Ramos (cell line): ENCODE measurements around the gene STX2.
"Not testable (repeated sequence)": the region's sequence is repeated elsewhere in the genome, so short reads cannot be mapped to it uniquely, and the experiment has no call there.

Experiments used
- in situ Hi-C: fragments of 300-500 bp; cut with MboI; formaldehyde crosslinking; loops from one replicate; pipeline ENCODE4 v1.14.3; 2022; ENCODE audit warnings: low sequenced_read_pairs; ENCODE audit not compliant: unreplicated experiment

The STX2 gene

DNA sequence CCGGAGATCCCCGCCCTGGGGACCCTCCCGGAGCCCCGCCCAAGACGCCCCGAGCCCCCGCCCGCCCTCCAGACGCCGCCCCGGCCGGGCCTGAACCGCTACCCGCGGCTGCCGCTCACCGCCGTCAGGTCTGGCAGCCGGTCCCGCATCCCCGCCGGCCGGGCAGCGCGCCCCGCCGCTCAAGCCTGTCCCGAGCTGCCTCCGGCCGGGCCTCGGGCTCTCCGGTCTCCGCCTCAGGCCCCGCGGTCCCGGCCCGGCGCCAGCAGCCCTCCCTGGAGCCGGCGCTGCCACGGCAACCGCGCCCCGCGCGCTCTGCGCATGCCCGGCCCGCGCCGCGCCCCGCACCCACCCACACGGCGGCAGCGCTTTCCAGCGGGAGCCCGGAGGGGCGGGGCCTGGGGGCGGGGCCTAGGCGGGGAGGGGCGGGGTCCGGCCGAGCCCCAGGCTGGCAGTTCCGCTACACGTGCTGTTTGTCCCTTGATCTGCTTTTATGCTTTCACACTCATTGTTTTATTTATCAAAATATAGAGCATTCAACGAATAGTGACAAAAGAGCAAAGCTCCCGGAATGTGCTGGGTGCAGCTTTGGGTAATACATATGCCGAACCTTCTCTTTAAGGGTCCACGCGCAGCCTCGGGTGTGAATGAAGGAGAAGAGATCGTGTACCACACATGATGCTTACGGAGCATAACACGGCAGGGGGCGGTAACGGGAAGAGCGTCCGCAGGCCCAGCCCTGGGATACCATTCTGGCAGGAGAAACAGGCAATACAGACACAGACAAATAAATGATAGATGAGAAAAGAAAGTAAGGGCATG lies at the start of gene STX2:
Gene STX2 (minus strand): TSS at position 300 of the 819 bp plus-strand sequence. CDS start 151 bp downstream, at position 149.
- in situ Hi-C loops = no loop called here

DNA sequence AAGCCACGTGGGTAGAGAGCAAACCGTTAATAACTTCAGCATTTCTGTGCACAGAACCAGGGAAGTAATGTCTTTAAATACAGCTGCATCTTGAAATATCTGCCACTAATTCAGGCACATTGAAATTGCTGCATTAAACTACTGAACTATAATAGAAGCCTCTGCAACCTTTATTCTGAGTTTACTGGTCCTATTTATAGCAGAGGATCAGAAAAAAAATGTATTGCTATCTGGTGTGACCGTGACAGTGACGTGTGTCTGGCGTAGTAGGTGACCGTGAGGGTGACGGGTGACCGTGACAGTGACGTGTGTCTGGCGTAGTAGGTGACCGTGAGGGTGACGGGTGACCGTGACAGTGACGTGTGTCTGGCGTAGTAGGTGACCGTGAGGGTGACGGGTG lies 48.1 kb upstream of the STX2 start:
- in situ Hi-C loops = not testable (repeated sequence)

DNA sequence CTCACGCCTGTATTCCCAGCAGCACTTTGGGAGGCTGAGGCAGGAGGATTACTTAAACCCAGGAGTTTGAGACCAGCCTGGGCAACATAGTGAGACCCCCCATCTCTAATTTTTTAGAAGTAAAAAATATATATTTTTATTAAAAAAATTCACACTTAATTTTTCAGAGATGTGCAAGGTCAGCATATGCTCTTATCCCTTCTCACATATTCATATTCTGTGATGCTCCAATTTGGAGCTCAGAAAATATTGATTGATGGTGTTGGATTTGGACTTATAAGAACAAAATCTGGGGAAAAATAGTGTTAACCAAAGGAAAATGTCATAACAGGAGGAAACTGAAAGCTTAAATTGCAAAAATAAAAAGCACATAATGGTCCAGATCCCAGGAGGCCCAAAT lies 42.5 kb upstream of the STX2 start:
- in situ Hi-C loops = no loop called here

DNA sequence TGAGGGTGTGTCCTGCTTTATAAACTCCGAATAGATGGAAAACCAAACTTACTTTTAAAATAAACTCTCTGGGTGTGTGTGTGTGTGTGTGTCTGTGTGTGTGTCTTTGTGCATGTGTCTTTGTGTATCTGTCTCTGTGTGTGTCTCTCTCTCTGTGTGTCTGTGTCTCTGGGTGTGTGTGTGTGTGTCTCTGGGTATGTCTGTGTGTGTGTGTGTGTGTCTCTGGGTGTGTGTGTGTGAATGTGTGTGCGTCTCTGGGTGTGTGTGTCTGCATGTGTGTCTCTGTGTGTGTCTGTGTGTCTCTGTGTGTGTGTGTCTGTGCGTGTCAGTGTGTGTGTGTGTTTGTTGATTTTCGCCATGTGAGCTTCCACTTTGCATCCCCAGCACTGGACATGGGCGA lies 42.0 kb upstream of the STX2 start:
- in situ Hi-C loops = no loop called here

DNA sequence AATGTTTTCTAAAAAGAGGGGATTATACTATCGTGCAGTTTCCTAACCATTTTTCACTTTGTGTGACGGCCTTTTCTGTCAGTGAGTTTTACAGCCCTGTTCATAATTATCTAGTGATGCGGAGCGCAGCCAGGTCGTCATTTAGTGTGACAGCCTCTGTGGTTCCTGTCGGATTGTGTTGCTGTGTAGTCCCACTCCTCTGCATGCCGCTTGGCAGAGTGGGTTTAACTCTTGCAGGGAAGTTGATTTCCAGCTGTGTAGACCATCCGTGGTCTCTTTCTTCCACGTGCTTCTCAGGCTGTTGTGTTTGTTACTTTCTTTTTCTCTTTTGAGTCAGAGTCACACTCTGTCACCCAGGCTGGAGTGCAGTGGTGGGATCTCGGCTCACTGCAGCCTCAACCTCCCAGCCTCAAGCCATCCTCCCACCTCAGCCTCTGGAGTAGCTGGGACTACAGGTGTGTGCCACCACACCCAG lies 41.4 kb upstream of the STX2 start:
- in situ Hi-C loops = no loop called here

DNA sequence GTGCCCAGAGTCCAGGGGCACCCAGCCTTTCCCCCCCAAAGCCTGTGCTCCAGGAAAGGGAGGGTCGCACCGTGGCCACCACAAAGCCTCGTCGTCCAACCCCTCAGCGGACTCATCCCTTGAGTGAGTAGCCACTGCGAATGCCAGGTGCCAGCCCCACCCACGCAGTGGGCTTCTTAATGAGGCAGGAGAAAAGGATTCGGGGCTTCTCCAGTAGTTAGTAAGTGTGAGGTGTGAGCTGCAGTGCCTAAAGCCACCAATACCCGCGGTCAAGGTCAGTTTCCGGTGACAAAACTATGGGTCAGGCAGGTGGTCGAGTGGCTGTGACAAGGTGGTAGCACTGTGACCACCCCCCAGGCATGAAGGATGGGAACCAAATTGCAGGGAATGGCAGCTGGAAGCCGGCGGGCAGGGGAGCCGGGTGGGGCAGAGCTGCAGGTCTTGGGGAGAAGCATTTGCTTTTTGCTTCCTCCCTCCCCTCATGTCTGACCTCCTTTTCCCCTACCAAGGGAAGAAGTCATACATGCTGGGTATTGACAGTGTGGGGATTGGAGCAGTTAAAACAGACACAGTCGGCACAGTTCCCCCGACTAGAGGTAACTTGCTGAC lies 40.8 kb upstream of the STX2 start:
- in situ Hi-C loops = no loop called here

DNA sequence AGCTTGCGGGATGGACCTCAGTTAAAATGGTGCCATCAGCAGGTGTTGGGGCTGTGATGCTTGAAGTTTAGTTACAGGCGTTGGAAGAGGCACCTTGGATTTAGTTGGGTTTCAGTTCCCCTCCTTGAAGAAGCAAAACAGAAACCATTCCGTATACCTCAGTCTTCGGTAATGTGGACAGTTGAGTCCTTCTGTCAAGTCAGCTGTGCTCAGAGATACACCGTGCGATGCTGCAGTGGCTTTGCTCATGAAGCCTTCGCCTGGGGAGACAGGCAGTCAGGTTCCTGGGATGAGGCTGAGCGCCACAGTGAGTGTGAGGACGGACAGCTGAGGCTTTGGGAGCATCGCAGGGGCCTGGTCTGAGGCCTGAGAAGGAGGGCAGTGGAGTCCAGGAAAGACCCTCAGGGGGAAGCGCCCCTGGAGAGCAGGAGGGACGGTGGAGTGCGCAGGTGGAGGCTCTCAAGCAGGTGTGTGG lies 40.2 kb upstream of the STX2 start:
- in situ Hi-C loops = no loop called here

DNA sequence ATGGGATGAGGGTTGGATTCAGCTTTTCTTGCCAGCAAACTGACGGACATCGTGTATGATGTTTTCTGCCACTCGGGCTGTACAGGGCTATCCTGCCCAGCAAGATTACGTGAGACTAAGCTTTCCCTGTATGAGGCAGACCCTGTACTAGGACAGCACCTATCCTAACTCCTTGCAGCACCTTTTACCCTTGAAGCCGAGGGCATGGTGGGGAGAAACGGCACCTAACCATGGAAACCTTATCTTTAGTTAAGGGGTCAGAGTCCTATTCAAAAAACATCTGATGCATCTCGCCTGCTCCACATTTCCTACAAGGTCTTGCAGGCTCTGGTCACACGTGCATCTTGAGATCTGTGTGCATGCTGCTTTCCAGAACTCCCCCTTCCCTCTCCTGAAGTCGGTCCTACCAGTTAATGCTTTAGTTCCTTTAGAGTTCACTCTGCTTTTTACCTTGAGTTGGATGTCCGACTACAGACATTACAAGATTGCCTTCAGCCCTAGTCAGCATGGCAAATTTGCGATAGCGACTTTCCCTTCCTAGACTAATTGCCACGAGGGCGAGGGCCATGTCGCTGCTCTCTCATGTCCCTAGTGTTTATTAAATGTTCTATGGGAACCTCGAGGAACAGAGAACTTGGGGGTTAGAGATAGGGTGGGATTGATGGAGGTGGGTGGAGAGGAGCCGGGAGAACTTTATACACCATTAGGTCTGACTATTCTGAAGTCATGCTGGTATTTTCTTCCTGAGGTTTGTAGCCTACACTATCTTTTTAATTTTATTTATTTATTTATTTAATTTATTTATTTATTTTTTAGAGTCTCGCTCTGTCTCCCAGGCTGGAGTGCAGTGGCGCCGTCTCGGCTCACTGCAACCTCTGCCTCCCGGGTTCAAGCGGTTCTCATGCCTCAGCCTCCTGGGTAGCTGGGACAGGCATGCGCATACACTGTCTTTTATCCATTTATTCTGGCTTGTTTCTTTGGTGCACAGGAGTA lies 39.4 kb upstream of the STX2 start:
- in situ Hi-C loops = no loop called here

DNA sequence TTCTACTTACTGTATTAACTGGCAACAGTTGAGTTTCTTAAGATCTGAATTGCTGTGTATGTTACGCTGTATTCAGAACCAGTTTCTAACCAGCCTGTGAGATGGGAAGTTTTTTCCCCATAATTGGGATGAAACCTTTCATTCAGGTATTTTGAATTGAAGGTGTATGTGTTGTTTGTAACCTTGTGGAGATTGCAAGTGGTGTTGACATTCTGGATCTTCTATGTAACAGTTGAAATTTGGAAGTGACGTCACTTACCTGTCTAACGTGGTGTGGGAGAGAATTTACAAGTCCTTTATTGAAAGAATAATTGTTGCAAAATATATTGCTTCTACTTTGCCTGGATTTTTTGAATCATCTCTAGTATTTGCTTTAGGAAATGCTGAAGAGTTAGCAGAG lies 38.3 kb upstream of the STX2 start:
- in situ Hi-C loops = no loop called here

DNA sequence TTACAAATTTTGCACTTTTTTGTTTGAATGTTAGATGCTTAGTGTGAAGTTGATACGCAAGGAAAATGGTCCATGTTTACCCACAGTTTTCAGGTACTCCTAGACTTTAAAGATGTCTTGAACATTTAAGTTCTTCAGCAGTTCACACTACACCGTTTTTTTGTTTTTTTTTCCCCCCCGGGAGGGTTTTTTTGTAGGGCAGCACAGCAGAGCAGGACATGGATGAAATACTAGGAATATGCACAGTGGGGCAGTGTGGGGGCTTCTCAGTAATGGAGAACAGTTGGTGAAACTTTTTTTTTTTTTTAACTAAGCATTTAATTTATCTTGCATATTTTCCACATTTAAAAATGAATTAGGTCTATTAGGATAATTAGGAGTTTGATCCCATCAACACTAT lies 37.7 kb upstream of the STX2 start:
- in situ Hi-C loops = no loop called here

DNA sequence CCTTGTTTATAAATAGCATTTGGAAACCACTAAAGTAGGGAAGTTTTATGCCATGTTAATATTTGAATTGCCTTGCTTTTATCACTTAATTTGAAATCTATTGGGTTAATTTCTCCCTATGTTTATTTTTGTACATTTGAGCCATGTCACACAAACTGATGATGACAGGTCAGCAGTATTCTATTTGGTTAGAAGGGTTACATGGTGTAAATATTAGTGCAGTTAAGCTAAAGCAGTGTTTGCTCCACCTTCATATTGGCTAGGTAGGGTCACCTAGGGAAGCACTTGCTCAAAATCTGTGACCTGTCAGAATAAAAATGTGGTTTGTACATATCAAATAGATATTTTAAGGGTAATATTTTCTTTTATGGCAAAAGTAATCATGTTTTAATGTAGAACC lies 37.2 kb upstream of the STX2 start:
- in situ Hi-C loops = no loop called here

DNA sequence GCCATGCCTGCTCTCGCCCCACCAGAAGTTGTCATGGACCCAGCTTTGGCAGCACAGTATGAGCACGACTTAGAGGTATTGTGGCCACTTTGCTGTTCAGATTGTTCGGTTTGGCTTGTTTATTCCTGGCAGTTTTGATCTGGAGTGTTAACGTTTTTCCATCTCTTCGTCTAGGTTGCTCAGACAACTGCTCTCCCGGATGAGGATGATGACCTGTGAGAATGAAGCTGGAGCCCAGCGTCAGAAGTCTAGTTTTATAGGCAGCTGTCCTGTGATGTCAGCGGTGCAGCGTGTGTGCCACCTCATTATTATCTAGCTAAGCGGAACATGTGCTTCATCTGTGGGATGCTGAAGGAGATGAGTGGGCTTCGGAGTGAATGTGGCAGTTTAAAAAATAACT lies 36.7 kb upstream of the STX2 start:
- in situ Hi-C loops = not testable (repeated sequence)

DNA sequence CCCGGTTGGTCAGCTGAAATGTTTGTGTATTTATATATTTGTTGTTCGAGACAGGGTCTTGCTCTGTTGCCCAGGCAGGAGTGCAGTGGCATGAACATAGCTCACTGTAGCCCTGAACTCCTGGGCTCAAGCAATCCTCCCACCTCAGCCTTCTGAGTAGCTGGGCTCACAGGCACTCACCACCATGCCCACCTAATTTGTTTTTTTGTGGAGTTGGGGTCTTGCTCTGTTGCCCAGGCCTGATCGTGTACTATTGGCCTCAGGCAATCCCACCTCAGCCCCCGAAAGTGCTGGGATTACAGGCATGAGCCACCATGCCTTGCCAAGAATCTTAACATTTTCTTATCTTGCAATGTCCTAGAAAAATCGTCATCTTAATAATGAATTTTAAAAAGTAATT lies 36.1 kb upstream of the STX2 start:
- in situ Hi-C loops = no loop called here

DNA sequence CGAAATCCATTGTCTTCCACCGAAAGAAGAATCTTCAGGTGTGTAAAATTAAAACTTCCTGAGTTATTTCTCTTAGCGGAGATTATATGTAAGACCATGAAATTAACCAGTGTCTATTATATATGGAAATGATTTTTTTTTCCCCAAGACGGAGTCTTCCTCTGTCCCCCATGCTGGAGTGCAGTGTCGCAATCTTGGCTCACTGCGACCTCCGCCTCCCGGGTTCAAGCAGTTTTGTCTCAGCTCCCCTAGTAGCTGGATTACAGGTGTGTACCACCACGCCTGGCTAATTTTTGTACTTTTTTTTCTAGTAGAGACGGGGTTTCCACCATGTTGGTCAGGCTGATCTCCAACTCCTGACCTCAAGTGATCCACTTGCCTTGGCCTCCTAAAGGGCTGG lies 35.6 kb upstream of the STX2 start:
- in situ Hi-C loops = no loop called here

DNA sequence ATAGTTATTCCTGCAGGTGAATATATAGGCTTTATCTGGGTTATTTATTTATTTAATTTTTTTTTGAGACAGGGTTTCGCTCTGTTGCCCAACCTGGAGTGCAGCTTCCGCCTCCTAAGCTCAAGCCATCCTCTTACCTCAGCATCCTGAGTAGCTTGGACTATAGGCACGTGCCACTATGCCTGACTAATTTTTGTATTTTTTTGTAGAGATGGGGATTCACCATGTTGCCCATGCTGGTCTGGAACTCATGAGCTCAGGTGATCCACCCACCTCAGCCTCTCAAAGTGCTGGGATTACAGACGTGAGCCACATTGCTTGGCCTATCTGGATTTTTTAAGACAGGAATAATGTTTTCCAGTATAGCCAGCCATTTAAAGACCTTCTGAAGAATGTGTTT lies 34.8 kb upstream of the STX2 start:
- in situ Hi-C loops = no loop called here

DNA sequence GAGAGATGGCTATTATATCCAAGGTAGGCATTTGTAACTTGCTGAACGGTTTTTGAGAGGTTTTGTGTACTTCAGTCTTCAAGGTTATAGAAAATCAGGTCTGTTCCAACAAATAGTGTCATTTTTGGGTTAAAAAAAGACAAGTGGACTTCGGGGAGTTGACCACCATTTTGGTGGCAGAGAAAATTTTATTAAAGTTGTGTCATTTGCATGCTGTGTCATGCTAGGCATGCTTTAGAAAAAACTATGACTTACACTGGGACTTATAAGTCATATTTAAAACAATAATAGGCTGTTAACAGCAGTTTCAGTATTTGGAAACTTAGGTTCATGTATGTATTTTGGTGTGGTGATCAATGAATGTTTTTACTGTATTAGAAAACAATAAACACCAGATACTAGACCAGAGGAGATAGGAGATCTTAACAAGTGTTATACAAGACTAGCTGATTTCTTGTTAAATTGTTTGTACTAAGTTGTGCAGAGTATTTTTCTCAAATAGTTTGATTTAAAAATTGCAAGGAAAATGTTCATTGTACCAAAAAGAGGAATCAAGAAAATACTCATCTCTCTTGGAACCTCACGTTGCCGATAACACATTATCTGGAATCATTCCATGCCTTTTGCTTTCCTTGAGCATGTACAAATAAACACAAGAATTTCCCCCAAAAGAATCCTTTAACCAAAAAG lies 34.2 kb upstream of the STX2 start:
- in situ Hi-C loops = no loop called here

DNA sequence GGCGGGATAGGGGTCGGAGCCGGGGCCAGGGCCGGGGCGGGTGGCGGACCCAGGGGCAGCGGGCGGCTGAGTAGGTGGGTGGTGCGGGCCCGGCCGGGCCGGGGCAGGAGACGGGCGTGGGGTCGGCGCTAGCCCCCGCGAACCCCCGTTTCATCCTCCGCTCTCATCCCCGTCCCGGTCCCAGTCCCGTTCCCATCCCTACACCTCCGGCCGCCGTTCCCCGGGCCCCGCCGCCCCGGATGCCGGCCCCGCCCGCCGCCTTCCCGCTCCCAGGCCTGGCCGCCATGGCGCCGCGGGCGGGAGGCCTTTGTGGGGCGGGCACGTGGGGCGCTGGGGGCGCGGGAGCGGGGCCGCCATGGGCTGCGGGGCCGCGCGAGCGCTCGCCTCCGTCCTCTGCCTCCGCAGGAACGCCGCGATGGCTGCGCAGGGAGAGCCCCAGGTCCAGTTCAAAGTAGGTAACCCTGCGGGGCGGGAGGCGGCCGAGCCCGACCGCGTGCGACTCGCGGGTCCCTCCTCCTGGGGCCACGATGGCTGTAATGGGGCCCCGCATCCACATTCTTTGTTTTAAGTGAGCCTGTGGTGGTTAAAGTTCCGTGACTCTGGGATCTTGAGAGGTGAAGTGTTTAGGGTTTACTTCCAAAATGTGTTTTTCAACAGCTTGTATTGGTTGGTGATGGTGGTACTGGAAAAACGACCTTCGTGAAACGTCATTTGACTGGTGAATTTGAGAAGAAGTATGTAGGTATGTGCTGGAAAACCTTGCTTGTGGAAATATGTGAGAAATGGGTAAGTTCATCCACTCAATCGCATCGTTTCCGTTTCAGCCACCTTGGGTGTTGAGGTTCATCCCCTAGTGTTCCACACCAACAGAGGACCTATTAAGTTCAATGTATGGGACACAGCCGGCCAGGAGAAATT lies 33.4 kb upstream of the STX2 start:
- in situ Hi-C loops = no loop called here

DNA sequence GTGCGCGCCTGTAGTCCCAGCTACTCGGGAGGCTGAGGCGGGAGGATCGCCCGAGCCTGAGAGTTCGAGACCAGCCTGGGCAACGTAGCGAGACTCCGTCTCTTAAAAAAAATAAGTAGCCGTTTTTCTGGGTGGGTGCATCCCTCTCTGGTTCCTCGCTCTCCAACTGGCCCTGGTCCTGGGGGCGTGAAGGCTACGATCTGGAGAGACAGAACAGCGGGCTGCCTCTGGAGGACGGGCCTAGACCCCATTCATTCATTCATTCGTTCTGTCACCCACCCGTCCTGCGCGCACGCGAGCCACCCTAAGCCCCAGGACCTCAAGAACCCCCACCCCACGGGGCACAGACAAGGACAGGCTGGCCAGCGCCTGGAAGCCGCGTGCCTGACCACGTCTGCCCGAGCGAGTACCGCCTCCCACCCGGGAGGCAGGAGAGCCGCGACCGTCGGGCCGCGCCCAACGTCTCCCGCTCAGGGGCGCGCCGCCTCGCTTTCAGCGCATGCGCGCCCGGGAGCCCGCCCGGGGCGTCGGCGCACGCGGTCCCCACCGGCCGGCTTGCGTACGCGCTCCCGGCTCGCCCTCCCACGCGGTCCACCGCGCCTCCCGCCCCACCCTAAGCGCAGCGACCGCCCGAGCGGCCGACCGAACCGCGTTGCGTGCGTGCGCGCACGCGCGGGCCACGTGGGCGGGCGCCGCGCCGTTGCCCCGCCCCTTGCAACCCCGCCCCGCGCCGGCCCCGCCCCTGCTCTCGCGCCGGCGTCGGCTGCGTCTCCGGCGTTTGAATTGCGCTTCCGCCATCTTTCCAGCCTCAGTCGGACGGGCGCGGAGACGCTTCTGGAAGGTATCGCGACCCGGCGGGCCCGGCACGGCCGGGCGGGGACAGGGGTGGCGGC lies 32.5 kb upstream of the STX2 start, which contains the start of gene RAN:
Gene RAN (plus strand): TSS at position 781 of the 893 bp plus-strand sequence. CDS start 528 bp downstream, outside the sequence.
- in situ Hi-C loops = no loop called here
